Measurements from ENCODE around the gene TRIM60.
"Not testable (repeated sequence)": the region's sequence is repeated elsewhere in the genome, so short reads cannot be mapped to it uniquely, and the experiment has no call there.

TRIM60 gene

DNA sequence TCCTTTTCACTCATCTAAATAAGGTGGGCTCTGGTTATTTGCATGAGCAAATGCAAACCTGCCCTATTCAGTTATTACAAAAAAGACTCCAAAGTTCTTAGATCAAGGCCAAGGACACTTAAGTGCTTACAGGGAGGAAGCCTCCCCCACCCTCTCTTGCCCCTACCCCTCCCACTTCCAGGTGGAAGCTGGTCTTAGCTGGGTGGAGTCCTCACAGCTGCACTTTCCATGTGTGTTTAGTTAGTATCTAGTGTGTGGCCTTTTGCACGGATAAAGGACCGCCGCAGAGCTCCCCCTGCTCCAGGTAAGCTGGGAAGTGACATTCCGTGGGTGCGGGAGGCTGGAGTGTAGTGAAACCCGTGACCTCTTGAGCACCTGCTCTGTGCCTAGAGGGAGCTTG lies 21.8 kb downstream of the TRIM60 start, which contains the start of gene TRIM75:
Gene TRIM75, plus strand, starts transcription at position 222 of the 400 bp plus-strand sequence. CDS start 5,282 bp downstream, outside the sequence.
- no peak for DNase-seq (ENCODE audit: low read depth in 3 of 3)

DNA sequence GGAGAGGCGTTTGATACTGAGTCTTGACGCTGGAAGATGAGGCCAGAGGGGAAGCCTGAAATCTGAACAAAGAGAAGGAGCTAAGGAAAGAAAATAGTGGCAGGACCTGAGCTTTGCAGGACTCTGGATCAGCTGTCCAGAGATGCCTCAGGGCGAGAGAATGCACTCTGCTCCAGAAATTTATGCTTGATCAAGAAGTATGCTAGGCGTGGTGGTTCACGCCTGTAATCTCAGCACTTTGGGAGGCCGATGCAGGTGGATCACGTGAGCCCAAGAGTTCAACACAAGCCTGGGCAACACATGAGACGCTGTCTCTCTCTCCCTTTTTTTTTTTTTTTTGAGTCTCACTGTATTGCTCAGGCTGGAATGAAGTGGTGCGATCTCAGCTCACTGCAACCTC lies 23.8 kb downstream of the TRIM60 start:
- DNase-seq (ENCODE audit: low read depth in 3 of 3), result no peak

DNA sequence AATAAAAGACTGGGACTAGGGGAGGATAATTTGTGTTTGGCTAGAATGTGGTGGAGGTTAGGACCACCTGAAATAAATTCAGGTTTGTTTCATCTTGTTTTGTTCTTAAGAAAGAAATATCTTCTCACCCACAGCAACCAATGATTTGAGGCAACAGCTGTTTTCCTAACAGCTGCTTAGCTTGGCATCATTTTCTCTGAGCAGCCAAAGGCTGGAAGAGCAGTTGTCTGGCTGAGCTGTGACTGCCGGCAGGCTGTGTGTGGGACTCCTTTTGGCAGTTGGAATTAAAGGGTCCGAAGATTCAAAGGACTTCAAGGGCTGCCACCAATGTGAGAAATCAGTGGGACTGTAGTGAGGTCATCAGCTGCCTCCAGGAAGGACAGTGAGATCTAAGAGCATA lies 26.9 kb downstream of the TRIM60 start:
- DNase-seq (ENCODE audit: low read depth in 3 of 3), result no peak

DNA sequence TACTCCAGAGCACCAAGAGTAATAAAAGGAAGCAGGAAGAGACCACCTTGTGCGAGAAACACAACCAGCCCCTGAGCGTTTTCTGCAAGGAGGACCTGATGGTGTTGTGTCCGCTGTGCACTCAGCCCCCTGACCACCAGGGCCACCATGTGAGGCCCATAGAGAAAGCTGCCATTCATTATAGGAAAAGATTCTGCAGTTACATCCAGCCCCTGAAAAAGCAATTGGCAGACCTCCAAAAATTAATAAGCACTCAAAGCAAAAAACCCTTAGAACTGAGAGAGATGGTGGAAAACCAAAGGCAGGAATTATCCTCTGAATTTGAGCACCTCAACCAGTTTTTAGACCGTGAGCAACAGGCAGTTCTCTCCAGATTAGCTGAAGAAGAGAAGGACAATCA lies 27.6 kb downstream of the TRIM60 start:
- DNase-seq (ENCODE audit: low read depth in 3 of 3), result no peak

DNA sequence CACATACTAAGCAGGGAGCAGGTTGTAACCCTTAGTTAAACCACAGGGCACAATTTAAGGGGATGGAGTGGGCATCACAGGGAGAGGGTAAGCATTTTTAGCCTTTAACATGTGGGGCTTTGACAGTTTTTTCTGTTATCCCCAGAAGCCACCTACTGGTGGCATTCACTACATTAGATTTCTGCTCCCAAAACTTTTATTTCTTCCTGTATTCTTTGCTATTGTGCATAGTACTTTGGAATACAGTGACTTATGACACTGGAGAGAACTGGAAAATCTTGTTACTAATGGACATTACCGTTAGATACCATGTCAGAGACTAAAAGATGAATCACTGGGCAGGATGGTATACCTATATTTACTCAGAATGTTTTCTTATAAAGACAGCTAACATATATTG lies 29.1 kb downstream of the TRIM60 start:
- no peak for DNase-seq (ENCODE audit: low read depth in 3 of 3)

DNA sequence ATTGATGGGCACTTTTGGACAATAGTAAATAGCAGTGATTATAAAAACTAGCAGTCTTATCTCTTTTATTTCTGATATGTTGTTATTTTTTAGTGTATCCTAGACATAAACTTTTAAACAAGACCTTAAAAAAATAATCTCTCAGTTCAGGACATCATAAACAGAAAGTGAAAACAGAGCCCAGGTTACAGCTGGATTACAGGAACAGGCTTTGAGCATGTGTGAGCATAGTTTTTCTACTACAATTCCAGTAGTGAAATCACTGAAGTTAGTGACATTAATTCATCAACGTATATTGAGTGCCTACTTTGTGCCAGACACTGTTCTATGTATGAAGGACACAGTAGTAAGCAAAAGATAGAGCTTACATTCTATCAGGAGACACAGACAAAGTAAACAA lies 38.8 kb downstream of the TRIM60 start:
- no peak for DNase-seq (ENCODE audit: low read depth in 3 of 3)

DNA sequence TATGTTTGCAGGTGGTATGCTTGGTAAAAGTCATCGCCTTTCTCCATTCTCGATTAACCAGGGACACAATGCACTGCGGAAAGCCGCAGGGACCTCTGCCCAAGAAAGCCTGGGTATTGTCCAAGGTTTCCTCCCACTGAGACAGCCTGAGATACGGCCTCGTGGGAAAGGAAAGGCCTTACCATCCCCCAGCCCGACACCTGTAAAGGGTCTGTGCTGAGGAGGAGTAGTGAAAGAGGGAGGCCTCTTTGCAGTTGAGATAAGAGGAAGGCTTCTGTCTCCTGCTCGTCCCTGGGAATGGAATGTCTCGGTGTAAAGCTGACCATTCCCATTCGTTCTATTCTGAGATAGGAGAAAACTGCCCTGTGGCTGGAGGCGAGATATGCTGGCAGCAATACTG lies 41.5 kb downstream of the TRIM60 start:
- not testable (repeated sequence) for DNase-seq (ENCODE audit: low read depth in 3 of 3)

DNA sequence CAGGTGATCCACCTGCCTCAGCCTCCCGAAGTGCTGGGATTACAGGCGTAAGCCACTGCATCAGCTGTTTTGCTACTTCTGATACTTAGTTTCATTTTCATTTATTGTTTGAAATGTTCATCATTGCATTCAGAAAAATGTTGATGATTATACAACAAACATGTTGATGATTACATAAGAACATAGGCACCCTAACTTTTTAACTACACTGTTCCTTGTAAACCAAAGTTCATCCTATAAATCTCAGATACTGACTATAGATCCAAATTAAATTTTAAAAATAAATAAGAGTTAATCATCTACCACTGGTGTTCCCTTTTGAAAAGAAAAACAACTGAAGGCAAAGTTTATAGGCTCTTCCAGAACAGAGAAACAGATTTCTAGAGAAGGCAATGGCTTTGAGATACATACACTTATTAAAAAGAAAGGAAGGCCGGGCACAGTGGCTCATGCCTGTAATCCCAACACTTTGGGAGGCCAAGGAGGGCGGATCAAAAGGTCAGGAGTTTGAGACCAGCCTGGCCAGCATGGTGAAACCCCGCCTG lies 45.3 kb downstream of the TRIM60 start:
- no peak for DNase-seq (ENCODE audit: low read depth in 3 of 3)

DNA sequence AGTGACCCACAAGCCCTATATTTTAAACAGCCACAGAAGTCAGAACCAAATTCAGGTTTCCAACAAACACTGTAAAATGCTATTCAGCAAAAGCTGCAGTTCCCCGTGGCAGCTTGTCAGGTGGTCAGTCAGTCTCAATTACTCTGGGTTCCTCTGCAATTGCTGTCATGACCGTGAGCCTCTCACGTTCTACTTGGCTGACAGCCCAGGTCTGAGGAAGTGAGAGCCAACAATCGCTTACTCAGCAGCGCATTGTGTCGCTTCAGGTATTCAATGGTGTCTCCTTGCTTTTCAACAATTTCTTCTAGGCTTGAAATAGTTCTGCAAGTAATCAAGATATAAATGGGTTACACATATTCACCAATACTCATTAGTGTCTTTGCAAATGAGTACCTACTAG lies 47.7 kb downstream of the TRIM60 start:
- DNase-seq (ENCODE audit: low read depth in 3 of 3), result no peak

DNA sequence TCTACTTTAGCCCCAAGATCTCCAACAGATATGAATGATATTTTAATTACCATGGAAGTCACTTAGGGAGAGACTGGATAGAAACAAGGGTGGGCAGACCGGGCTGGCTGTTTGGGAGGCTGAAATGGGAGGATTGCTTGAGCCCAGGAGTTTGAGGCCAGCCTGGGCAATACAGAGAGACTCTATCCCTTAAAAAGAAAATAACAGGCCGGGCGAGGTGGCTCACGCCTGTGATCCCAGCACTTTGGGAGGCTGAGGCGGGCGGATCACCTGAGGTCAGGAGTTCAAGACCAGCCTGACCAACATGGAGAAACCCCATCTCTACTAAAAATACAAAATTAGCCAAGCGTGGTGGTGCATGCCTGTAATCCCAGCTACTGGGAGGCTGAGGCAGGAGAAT lies 53.0 kb downstream of the TRIM60 start:
- not testable (repeated sequence) for DNase-seq (ENCODE audit: low read depth in 3 of 3)

DNA sequence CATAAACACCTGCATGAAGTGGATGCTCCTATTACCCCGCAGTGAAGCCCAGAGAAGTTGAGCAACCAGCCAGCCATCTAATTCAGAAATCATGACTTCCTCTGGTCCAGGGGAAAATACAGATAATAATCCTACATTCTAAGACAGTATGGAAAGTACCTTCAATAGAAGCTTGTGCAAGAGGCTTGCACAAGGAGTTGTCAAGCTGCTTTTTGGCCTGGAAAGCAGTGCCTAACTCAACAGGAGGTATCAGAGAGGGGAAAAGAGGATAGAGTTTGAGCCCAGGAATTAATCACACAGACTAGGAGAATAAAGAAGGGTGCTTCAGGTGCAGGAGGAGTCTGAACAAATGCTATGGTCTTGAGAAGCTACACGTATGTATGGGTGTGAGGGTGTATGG lies 54.1 kb downstream of the TRIM60 start:
- no peak for DNase-seq (ENCODE audit: low read depth in 3 of 3)

DNA sequence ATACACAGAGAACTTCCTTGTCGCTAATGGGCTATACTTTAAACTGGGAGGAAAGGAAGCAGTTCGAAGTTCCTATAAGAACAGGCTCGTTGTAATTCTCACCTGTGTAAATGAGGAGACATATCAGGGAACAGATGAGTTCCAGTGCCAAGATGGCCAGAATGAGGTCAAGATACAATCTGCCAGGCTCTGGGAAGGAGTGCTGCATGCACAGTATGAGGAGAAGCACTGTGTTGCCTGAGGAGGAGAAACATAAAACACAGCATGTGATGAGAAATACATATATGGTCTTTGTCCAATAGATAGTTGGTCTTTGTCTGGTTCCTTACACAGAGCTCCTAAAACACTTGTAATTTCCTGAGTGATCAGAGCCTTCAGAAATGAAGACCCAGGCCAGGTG lies 56.6 kb downstream of the TRIM60 start:
- DNase-seq (ENCODE audit: low read depth in 3 of 3), result no peak
